HG03457 (cell line): ENCODE data around the gene SLC22A6.
"Not testable (repeated sequence)": the region's sequence is repeated elsewhere in the genome, so short reads cannot be mapped to it uniquely, and the experiment has no call there.

Experiments used
- ATAC-seq: cut with Tn5 transposase; IDR thresholded peaks from one replicate; pipeline ENCODE4 v1.9.1; 2021; ENCODE audit warnings: moderate number of reproducible peaks; ENCODE audit not compliant: unreplicated experiment

SLC22A6 gene

DNA sequence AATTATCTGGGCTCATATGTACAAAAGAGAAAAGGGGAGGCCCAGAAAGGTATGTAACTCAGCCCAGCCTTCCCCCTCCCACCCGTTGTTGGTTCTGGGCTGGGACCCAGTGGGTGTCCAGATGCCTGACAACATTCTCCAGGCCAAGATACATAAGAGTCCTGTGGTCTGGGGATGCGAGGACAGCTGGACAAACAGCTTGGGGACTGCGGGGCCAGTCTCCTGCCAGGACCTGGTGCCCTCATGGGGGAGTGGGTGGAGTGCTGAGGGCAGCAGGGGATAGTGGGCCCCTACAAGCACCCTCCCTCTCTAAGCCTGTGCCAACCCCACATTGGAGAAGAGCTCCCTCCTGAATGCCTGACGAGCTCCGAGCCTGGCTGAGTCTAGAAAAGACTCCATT lies 3.5 kb upstream of the SLC22A6 start:
- ATAC-seq, result no peak

DNA sequence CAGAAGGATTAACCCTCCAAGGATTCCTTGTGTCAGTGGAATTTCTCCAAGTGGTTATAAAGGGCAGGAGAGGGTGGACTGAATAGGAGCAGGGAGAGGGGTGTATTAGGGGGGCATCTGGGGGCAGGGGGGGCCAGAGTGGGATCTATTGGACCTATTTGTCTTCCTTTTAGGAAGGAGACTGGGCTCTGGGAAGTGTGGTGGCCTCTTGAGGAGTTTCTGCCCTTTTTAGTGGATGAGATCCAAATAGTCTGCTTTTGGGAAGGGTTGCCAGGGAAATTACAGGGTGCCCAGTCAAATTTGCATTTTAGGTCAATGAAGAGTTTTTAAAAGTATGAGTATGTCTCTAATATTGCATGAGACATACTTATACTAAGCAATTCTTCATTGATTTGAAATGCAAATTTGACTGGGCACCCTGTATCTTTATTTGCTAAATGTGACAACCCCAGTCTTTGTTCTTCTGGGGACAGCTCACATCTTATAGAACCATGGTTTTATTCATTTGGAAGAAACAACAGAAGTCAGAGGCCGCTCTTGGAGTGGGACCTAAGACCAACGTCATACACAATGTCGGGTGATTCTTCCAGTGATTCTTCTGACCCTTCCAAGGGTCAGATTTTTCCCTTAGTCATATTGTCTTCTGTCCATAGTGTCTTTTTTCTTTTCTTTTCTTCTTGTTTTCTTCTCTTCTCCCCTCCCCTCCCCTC lies 429 bp upstream of the SLC22A6 start:
- ATAC-seq, result no peak

DNA sequence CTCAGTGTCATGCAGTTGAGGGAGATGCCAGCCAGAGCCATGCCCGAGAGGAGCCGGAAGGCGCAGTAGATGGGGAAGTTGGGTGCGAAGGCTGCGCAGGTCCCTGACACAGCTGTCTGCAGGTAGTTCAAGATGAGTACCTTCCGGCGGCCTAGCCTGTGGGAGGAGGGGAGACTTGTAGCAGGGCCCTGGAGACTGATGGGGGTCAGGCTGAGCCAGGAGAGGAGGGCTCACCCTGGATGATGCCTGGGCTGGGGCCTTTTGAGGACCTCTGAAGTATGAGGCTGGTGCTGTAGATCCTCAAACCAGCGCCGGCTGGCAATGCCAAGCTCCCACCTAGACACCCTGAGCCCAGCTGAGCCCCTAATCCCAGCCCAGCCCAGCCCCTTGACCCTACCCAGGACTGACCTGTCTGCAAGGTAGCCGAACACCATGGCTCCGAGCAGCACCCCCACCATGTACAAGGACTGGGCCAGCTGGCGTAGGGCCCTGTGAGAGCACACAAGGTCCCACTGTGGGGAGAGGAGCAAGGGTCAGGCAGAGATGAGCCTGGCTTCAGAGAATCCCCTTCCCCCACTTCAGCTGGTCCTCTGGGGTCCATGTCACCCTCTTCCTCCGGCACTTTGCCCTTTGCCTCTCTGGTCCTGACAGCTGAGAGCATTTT lies 1.1 kb downstream of the SLC22A6 start:
- ATAC-seq, result no peak

DNA sequence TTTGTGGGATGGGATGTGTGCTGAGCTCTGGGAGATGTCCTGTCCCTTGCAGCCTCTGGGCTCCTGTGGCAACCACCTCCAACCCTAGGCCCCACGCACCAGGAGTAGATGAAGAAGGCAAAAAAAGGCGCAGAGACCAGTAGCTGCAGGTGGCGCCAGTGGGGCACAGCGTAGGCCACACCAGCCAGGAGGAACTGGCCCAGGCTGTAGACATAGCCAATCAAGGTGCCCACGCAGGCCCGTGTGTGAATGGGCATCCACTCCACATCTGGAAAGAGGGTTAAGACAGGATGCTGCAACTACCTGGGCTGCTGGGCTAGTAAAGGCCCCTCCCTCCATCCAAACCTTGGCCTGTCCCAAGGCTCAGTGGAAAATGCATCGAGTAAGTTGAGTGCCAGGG lies 3.0 kb downstream of the SLC22A6 start:
- no peak for ATAC-seq

DNA sequence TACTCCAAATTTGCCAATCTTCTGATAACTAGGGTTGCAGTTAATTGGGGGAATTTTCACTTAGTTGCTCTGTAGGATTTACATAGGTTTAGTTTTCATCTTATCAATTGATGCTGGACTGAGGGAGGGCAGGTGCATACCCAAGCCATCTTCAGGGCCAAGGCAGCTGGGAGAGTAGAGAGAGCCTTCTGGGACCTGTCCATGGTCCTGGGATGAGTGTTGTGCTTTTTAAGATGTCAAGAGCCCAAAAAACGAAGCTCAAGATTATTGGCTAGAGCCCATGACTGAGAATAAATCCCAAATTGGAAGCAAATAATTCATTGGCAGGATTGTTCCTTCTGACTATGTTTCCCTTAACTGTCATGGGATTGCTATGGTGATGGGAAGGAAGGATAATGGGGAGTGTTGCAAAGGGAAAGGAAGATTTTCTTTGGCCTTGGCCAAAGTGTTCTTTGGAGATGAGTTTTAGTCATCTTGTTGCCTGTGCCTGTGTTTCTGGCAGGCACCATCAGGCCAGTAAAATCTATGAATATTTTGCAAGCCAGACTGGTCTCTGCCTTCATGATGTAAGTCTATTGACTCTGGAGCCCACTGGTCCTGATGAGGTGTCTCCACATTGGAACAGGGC lies 4.5 kb downstream of the SLC22A6 start:
- no peak for ATAC-seq

DNA sequence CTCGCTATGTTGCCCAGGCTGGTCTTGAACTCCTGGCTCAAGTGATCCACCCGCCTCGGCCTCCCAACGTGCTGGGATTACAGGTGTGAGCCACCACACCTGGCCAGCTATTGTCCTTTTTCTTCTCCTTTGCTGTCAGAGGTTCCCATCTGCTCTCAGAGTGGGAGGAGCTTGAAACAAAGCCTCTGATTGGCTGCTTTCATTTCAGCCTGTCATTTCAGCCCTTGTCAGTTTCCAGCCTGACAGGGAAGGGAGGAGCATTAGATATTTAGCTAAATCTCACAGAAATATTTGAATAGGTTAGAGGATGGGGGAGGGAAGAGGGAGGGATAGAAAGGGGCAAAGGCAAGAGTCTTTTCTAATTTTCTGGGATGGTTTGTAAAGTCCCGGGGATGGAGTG lies 8.7 kb downstream of the SLC22A6 start:
- no peak for ATAC-seq

DNA sequence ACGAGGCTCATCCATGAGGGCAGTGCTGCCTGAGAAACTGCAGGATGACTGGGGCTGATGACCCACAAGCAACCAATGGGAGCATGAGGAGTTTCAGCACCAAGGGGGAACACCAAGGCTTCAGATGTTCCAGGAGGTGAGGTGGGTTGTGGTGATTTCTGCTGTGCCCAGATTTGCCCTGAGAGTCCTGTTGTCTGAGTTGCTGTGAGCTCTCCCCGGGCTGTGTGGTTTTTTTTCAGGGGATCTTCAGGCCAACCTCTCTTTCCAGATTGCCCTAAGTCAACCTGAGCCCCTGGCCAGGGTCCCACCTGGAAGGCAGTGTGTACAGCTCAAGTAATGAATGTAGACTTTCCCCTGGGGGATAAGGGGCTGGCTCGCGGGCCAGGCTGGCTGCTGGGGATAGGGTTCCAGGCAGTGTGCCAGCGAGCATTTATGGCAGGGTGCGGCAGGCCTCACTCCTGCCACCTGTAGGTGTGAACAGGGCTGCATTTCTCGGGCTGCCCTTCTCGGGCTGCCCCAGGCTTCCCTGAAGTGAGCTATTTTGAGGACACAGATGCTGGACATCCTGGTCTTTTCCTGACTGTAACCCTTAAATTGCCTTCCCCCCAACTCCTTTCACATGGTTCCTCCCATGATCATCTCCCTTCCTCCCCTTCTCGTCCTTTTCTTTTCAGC lies 9.8 kb downstream of the SLC22A6 start:
- no peak for ATAC-seq

DNA sequence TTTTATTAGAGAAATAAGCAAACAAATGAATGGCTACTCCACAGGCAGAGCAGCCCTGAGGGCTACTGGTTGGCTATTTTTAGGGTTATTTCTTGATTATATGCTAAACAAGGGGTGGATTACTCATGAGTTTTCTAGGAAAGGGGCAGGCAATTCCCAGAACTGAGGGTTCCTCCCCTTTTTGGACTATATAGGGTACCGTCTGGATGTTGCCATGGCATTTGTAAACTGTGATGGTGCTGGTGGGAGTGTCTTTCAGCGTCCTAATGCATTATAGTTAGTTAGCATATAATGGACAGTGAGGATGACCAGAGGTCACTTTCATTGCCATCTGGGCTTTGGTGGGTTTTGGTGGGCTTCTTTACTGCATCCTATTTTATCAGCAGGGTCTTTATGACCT lies 19.2 kb downstream of the SLC22A6 start:
- ATAC-seq, result no peak

DNA sequence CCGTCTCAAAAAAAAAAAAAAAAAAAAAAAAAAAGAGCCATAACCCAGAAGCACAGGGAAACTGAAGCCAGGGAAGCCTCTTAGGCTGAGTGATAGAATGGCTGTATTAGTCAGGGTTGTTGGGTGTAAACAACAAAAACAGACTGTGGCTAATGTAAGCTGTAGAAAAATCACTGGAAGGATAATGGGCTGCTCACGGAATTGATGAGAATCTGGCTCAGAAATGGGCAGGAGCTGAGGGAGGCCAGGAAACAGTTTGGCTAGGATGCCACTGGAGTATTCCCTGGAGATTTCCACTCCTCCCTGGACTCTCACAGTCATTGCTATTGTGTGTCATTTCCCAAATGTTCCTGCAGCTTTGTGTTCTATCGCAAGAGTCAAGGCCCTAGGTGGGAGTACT lies 22.4 kb downstream of the SLC22A6 start:
- no peak for ATAC-seq

DNA sequence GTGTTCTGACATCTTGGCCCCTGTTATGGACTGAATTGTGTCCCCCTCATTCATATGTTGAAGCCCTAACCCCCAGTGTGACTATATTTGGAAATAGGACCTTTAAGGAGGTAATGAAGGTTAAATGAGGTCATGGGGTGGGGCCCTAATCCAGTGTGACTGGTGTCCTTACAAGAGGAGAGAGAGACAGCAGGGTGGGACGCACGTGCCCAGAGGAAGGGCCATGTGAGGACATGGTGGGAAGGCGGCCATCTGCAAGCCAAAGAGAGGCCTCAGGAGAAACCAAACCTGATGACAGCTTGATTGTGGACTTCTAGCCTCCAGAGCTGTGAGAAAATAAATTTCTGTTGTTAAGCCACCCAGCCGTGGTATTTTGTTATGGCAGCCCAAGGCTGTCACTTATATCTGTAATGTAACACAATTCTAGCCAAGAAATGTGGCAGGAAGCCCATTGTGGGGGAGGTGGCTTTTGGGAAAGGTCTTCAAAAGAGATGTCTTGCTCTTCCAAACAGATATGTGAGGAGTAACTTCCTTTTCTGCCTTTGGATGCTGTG lies 23.7 kb downstream of the SLC22A6 start:
- ATAC-seq, result no peak

DNA sequence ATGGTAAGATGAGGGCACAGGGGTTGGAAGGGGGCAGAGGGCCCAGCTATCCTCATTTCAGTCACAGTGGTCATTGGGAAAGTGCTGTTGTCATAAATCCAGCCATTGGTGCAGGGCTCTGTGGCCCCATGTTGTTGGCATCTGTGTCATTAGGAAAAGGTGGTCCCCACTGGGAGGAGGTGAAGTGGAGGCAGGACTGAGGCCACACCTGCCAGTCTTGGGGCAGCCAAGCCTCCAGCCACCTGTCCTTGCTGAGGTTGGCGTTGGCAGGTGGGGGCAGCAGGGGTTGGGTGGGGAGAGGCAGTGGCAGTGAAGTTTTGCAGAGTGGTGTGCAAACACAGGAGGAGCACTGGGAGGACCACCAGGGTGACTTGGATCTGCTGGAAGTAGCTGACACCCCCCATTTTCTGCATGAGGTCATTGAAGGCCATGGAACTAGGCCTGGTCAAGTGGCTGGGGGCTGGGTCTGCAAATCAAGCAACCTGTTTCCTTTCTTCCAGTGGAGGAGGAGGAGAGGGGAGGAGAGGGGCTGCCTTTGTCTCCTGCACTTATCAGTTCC lies 25.3 kb downstream of the SLC22A6 start:
- ATAC-seq, result no peak

DNA sequence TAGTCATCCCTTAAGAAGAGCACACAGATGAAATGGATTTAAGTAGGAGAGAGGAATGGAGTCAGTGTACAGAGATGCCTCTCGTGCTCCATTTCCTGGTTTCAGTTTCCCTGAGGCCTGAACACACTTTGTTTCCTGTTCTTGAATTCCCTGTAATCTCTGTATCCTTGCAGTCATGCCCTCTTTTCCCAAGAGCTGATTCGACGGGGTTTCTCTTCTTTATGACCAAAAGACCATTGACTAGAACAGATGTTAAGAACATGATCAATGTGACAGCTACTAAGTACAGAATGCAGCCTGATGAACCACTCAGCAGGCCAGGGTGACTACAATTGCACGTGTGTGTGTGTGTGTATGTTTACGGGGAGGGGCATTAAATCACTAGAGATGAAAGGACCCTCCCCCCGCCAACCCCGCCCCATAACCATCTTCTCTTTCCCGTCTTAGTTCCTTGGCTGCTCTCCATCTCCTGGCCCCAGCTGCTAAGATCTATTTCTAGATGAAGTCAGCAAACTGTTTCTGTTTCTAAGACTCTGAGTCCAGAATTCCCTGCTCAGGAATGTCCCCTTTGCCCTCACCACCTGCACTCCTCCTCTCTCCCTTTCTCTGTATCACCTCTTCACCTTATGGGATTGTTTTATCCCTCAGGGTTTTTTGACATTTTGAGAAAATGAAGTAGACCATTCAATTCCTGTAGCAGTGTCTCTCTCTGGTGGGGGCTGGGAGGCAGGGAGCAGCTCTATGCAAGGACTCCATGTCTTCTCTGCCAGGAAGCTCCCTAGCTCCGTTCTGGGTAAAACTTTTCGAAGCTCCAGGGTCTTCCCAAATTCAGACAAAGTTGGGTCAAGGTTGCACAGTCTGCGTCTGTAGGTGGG lies 26.0 kb downstream of the SLC22A6 start:
- ATAC-seq, result no peak

DNA sequence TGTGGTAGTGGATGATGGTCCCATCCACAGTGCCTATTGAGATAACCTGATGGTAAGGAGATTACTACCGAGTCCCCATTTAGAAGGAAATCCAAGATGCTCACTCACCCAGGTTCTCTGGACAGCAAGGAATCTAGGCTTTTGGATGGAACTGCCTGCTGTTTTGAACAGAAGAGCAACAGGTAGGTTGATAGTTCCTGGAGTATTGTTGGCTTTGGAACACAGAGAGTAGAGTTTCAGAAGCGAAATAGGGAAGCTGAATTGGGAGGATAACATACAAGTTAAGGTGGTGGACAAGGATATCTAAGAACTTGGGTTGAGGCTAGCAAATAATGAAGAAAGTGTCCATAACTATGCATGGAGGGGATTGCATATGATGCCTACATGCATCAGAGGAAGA lies 27.6 kb downstream of the SLC22A6 start:
- no peak for ATAC-seq

DNA sequence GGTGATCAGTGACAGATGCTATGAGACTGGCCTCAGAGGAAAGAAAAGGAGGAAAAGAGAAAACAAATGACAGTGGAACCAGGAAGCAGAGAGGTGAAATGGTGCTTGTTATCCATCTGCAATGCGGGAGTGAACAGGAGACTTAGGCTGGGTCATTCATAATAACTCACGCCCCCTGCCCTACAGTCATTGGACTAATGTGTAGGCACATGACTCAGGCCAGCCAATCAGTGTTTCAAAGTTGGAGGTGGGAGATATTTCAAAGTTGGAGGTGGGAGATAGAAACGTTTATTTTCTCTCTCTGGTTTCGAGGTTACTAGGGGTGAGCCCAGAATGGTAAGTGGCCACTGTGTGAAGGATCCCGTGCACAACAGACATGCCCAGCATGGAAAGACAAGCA lies 30.3 kb downstream of the SLC22A6 start:
- ATAC-seq, result no peak

DNA sequence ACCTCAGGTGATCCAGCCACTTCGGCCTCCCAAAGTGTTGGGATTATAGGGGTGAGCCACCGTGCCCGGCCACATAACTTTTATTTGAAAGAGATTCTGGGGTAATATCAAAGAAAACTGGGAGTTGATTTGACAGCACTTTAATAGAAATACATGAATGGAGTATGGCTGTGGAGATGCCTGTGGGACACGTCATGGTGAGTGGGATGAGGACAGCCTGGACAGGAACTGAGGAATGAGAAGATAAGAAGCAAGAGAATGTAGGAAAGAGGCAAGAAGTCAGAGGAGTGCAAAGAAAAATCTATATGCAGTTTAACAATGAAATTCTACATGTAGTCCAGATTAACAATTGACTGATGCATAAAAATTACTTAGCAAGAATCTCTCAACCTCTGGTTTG lies 31.0 kb downstream of the SLC22A6 start:
- no peak for ATAC-seq

DNA sequence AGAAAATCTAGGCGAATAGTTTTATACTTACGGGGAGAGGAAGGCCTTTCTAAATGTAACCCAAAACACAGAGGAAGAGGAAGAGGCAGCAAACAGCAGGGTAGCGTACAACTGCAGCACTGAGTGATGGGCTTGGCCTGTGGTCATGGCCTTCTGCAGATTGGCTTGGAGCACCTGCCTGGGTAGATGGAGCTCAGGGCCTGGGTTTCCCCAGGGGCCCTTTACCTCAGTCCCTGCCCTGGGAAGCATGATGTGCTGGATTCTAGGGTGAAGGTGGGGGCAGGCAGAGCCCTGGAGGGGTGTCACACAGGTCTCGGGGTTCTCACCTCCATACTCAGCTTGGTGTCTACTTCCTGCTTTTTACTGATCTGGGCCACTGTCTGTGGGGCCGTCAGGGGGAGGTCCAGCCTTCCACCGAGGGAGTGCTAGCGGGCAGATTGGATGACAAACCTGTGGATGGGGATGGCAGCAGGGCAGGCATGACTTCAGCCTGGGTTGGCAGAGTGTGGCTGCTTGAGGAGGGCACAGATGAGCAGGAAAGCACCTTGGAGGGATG lies 35.9 kb downstream of the SLC22A6 start:
- no peak for ATAC-seq

DNA sequence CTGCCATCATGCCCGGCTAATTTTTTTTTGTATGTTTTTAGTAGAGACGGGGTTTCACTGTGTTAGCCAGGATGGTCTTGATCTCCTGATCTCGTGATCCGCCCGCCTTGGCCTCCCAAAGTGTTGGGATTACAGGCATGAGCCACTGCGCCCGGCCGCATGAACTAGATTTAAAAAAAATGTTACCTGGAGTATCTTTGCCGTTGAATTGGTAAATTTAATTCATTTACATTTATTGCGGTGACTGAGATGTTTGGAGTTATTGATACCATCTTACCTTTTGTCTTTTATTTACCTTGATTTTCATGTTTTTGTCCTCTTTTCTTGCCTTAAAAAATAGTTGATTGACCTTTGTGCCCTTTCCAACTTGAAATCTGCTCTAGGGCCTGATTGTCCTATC lies 39.2 kb downstream of the SLC22A6 start:
- ATAC-seq, result not testable (repeated sequence)

DNA sequence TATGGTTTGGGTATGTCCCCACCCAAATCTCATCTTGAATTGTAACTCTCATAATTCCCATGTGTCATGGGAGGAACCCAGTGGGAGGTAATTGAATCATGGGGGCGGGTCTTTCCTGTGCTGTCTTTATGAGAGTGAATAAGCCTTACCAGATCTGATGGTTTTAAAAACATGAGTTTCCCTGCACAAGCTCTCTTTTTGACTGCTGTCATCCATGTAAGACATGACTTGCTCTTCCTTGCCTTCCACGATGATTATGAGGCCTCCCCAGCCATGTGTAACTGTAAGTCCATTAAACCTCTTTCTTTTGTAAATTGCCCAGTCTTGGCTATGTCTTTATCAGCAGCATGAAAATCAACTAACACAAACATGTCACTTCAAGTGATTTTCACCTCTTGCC lies 47.2 kb downstream of the SLC22A6 start:
- ATAC-seq, result not testable (repeated sequence)

DNA sequence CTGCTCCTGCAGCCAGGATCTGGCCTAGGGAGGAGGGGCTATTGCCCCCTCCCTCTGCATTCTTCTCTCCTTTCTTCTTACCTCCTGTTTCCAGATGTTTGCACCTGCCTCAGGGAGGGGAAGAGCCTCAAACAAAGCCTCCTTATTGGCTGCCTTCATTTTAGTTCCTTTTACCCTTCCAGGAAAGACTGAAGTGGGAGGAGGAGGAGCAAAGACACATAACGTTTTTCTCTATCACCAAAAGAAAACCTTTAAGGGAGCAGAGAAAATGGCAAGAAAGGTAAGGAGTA lies 50.3 kb downstream of the SLC22A6 start:
- ATAC-seq, result no peak
